ENCODE measurements around the gene APOL6. TPM values are rescaled to one million over a fixed set of nuclear protein-coding genes. Genes with fewer than 3 reads are reported as not detected.

Gene APOL6
- total and polyA plus RNA-seq, 10 of the 15 experiments (the other 5 are each of a cell fraction or from before 2014, with no cell fraction given) = 4.3 to 22.9 (median 9.3) TPM

- TF ChIP-seq USF1 (IDR thresholded peaks at IDR 0.05; ENCODE audit: borderline replicate concordance, extremely low read length, insufficient read depth, low read depth, low read length) = no peak
- TF ChIP-seq ZSCAN29 (IDR thresholded peaks at IDR 0.05) = no peak
- TF ChIP-seq BCLAF1 (IDR thresholded peaks at IDR 0.05) = no peak
- no peak for TF ChIP-seq JUND (IDR thresholded peaks at IDR 0.05; ENCODE audit: low read depth, low read length)
- TF ChIP-seq IKZF2 (IDR thresholded peaks at IDR 0.05) = no peak
- TF ChIP-seq PAX8 (IDR thresholded peaks at IDR 0.05) = no peak
- no peak for TF ChIP-seq RELB (IDR thresholded peaks at IDR 0.05; ENCODE audit: low read depth)
- no peak for TF ChIP-seq CBFB (IDR thresholded peaks at IDR 0.05; ENCODE audit: low read depth)
- no peak for TF ChIP-seq E2F8 (IDR thresholded peaks at IDR 0.05; ENCODE audit: low read depth, partially characterized antibody)
- no peak for TF ChIP-seq YY1 (IDR thresholded peaks at IDR 0.05; ENCODE audit: low read depth, low read length)
- TF ChIP-seq STAT3 (IDR thresholded peaks at IDR 0.05; ENCODE audit: low read depth, low read length) = no peak
These were observed 15.1 kb downstream of the APOL6 start (continued) for GRCh38 chr22:35663371-35663770.
